Esophagus (tissue), 2 donors: ENCODE data around the gene LPAR2. TPM values are rescaled to one million over a fixed set of nuclear protein-coding genes. Genes with fewer than 3 reads are reported as not detected.
"Not testable (repeated sequence)": the region's sequence is repeated elsewhere in the genome, so short reads cannot be mapped to it uniquely, and the experiment has no call there.

Source experiments
- H3K27ac ChIP-seq, 2 donors: one replicate each; pipeline ENCODE4 v1.5.1; 2013; ENCODE audit warnings: low read depth in 2 of 2, mild to moderate bottlenecking in 2 of 2, inconsistent platforms in 1 of 2, low read length in 1 of 2, moderate library complexity in 1 of 2
- H3K27me3 ChIP-seq, 2 donors: one replicate each; pipeline ENCODE4 v1.6.1; 2013; ENCODE audit warnings: low read length in 2 of 2, control low read depth in 1 of 2, mild to moderate bottlenecking in 1 of 2; ENCODE audit not compliant: insufficient read depth in 2 of 2, control insufficient read depth in 1 of 2
- H3K36me3 ChIP-seq, 2 donors: one replicate each; pipeline ENCODE4 v1.6.1; 2013; ENCODE audit warnings: low read length in 1 of 2; ENCODE audit not compliant: control insufficient read depth in 2 of 2, insufficient read depth in 2 of 2
- H3K4me1 ChIP-seq, 2 donors: one replicate each; pipeline ENCODE4 v1.6.1; 2013; ENCODE audit warnings: low read length in 1 of 2; ENCODE audit not compliant: control insufficient read depth in 2 of 2, insufficient read depth in 2 of 2
- H3K4me3 ChIP-seq, 2 donors: one replicate each; pipeline ENCODE4 v1.5.1; 2013; ENCODE audit warnings: low read length in 2 of 2, mild to moderate bottlenecking in 2 of 2, low read depth in 1 of 2, moderate library complexity in 1 of 2
- H3K9me3 ChIP-seq, 2 donors: one replicate each; pipeline ENCODE4 v1.6.1; 2013; ENCODE audit warnings: mild to moderate bottlenecking in 2 of 2, low read depth in 1 of 2, low read length in 1 of 2, moderate library complexity in 1 of 2; ENCODE audit not compliant: control insufficient read depth in 2 of 2, insufficient read depth in 1 of 2
- WGBS, 2 donors: extraction: QIAGEN DNeasy Blood & Tissue Kit; methylation state at CpG; one replicate each; pipeline ENCODE4 v1.1.7; 2013; 5-methylcytosine and 5-hydroxymethylcytosine counted together
- polyA plus RNA-seq, 2 donors: library from polyadenylated mRNA; stranded (reverse); fragments of 200-250 nt; gene quantifications; one replicate each; pipeline ENCODE4 v1.2.3, GENCODE V29; 2013
- donor health status: healthy with polysubstance abuse.
- donor health status: Bipolar disorder and iron deficiency.

The LPAR2 gene
- polyA plus RNA-seq, result 10 to 100 TPM in 1 of 2 donors, 1 to 10 TPM in 1; 8.3 to 10.3 TPM

DNA sequence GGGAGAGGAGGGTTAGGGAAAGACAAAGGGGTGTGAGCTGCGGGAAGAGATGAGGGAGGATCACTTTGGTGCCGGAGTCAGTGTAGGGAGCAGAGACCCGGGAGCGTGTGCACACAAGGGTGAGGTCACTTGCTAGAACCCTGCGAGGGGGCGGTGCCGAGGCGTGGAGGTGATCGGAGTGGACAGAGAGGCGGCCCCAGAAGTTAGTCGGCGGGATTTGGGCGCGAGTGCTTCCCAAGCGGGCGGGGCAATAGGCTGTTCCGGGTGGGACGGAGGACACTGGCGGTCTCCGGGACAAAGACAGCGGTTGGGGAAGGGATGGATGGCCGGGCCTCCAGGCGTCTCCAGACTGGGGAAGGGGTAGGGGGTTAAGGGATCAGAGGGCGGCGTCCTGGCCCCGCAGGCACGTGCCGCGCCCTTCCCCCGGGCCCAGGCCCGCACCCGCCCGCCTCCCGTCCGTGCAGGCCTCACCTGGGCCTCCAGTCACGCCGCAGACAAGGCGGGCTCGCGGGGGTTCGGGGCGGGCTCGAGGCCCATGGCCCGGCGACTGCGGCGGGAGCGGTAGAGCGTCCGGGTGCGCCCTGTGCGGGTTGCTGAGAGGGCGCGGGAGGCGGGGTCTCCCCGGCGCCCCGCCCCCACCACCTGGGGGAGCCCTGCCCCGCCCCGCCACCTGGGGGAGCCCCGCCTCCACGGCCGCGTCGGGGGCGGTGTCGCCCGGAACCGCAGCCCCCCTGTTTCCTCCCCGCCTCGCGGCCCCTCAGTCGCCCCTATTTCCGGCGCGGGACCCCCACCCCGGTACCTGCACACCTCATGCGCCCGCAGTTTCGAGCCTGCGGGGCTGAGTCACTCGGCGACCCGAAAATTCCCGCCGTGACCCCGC, at the start of gene LPAR2:
Gene LPAR2, minus strand, starts transcription at position 600 of the 880 bp plus-strand sequence. CDS start 945 bp downstream, outside the sequence.
- H3K4me1 ChIP-seq, result peaks cover 0 to 7% of the 10 kb centered on the region in 2 donors
- peaks cover 0 to 14% of the 10 kb centered on the region in 2 donors for H3K36me3 ChIP-seq
- 1 to 2% methylated on average over 43 to 87 of the region's 87 CpGs for WGBS, 2 donors
- no peaks in the 10 kb centered on the region for H3K9me3 ChIP-seq
- peak within 1 kb of the TSS; percentile 60 to 67 for H3K4me3 ChIP-seq
- peak within 1 kb of the TSS; percentile 77 to 87 for H3K27ac ChIP-seq
- H3K27me3 ChIP-seq, result no peaks in the 10 kb centered on the region

DNA sequence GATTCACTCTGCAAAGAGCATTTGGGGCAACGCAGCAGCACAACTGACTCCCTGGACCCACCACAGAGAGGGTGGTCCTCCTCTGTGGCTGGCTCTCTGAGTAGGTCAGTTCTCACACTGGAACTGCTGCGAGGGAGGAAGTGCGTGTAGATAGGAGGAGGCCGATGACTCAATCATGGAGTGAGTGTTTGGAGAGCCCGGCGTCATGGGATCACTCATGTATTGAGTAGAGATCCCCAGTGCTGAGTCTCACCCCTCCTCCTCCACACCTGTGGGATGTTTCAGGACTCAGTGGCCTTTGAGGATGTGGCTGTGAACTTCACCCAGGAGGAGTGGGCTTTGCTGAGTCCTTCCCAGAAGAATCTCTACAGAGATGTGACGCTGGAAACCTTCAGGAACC, 49.6 kb upstream of the LPAR2 start:
- H3K9me3 ChIP-seq, result peaks cover 2 to 22% of the 10 kb centered on the region in 2 donors
- H3K36me3 ChIP-seq, result peaks cover 16 to 23% of the 10 kb centered on the region in 2 donors
- H3K27ac ChIP-seq, result no peak overlapping the region
- H3K4me1 ChIP-seq, result no peaks in the 10 kb centered on the region
- H3K27me3 ChIP-seq, result no peaks in the 10 kb centered on the region
- no peak overlapping the region for H3K4me3 ChIP-seq
- 96 to 97% methylated on average over 7 of the region's 7 CpGs for WGBS, 2 donors

DNA sequence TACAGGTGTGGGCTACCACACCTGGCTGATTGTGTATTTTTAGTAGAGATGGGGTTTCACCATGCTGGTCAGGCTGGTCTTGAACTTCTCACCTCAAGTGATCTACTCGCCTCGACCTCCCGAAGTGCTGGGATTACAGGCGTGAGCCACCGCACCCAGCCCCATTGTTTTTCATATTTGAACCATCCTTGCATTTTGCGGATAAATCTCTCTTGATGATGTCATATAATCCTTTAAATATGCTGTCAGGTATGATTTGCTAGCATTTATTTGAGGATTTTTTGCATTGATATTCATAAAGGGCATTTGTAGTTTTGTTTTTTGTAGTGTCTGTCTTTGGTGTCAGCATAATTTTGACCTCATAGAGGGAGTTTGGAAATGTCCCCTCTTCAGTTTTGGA, 46.3 kb upstream of the LPAR2 start:
- 91 to 94% methylated on average over 6 of the region's 6 CpGs for WGBS, 2 donors

DNA sequence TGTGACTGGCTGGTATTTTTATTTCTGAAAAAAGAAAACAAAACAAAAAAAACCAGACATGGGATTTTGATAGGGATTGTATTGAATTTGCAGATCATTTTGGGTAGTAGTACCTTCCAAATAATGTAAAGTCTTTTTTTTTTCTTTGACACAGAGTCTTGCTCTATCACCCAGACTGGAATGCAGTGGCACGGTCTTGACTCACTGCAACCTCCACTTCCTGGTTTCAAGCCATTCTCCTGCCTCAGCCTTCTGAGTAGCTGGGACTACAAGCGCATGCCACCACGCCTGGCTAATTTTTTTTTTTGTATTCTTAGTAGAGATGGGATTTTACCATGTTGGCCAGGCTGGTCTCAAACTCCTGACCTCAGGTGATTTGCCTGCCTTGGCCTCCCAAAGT, 44.8 kb upstream of the LPAR2 start:
- WGBS, 2 donors, result 89 to 90% methylated on average over 3 of the region's 3 CpGs

More for the DNA sequence above, 46.3 kb upstream of the LPAR2 start:
- Histone ChIP-seq H3K9me3 (peaks cover 0 to 13% of the 10 kb centered on the region in 2 donors), H3K36me3 (peaks cover 15% of the 10 kb centered on the region in 2 donors), H3K27ac (no peak overlapping the region), H3K4me3 (no peak overlapping the region), H3K27me3 (no peaks in the 10 kb centered on the region), H3K4me1 (peaks cover 2 to 3% of the 10 kb centered on the region in 2 donors)

DNA sequence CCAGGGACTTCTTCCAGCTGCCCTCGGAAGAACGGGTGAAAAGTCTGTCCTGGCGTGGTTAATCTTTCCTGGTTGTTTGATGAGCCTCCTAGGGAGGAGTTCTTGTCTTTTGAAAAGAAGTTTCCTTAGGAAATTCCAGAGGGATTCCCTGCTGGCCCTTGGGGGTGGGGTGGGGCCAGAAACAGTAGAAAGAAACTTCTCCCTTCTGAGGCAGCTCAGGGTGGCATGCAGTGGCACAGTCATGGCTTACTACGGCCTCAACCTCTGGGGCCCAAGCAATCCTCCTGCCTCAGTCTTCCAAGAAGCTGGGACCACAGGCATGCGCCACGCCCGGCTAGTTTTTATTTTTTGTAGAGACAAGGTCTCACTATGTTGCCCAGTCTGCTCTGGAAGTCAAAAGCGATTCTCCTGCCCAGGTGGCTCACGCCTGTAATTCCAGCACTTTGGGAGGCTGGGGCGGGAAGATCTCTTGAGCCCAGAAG, 42.1 kb upstream of the LPAR2 start:
- Histone ChIP-seq H3K27ac (peak overlapping the region in 1 of 2 donors; percentile 22), H3K9me3 (no peaks in the 10 kb centered on the region), H3K27me3 (no peaks in the 10 kb centered on the region), H3K36me3 (no peaks in the 10 kb centered on the region), H3K4me3 (peak overlapping the region; percentile 84 to 92), H3K4me1 (peaks cover 2 to 3% of the 10 kb centered on the region in 2 donors)
- WGBS, 2 donors, result 69 to 73% methylated on average over 10 of the region's 10 CpGs

More for the DNA sequence above, 44.8 kb upstream of the LPAR2 start:
- no peaks in the 10 kb centered on the region for H3K27me3 ChIP-seq
- H3K27ac ChIP-seq, result no peak overlapping the region
- peaks cover 6 to 10% of the 10 kb centered on the region in 2 donors for H3K36me3 ChIP-seq
- peaks cover 0 to 8% of the 10 kb centered on the region in 2 donors for H3K9me3 ChIP-seq
- H3K4me3 ChIP-seq, result no peak overlapping the region
- H3K4me1 ChIP-seq, result peaks cover 2 to 3% of the 10 kb centered on the region in 2 donors

DNA sequence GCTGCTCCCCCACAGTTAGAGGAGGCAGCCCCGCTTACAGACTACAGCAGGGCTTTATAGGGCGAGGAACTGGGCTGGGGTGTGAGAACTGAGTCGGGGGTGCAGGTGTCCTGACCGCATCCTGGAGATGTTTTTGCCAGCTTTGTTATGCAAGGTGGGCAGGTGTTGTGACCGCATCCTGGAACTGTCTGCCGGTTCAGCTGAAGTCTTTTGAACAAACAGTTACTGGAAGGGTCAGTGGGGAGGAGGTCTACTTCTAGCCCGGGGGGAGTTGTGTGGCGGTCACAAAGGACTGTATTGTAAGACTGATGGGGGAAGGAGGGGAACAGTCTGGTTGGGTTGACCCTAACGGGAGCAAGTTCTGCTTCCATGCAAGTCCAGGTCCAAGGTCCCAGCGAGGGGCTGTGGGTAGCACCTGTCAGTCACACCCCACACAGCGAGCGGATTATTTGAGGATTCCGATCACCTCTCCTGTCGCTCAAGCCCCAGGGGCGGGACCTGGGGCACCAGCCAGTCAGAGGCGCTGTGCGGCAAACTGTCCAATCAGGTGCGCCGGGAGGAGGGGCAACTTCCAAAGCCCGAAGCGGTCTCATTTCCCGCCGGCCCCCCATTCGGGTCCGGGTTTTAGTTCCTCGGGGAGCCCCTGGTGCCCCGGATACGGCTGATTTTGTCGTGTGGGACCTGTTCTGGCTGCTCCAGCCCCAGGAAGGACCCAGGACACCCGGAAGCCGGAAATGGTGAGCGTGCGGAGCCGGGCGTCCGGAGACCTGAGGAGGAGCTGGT, 40.4 kb upstream of the LPAR2 start, which contains the start of gene ZNF101:
Gene ZNF101, plus strand, starts transcription at position 610 of the 783 bp plus-strand sequence. Its CDS starts 125 bp downstream, at position 735.
- Histone ChIP-seq H3K27me3 (no peaks in the 10 kb centered on the region), H3K27ac (peak within 1 kb of the TSS; percentile 92 to 93), H3K9me3 (no peaks in the 10 kb centered on the region), H3K36me3 (no peaks in the 10 kb centered on the region), H3K4me1 (peaks cover 2 to 3% of the 10 kb centered on the region in 2 donors), H3K4me3 (peak within 1 kb of the TSS; percentile 84 to 92)
- WGBS, 2 donors, result 6% methylated on average over 29 to 36 of the region's 36 CpGs

DNA sequence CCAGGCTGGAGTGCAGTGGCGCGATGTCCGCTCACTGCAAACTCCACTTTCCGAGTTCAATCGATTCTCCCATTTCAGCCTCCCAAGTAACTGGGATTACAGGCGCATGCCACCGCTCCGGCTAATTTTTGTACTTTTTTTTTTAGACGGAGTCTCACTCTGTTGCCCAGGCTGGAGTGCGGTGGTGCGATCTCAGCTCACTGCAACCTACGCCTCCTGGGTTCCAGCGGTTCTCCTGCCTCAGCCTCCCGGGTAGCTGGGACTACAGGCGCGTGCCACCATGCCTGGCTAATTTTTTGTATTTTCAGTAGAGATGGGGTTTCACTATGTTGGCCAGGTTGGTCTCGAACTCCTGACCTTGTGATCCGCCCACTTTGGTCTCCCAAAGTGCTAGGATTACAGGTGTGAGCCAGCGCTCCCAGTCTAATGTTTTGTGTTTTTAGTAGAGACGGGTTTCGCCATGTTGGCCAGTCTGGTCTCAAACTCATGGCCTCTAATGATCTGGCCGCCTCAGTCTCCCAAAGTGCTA, 37.5 kb upstream of the LPAR2 start:
- not testable (repeated sequence) for H3K36me3 ChIP-seq, H3K27me3 ChIP-seq, H3K27ac ChIP-seq, H3K4me1 ChIP-seq, H3K4me3 ChIP-seq, H3K9me3 ChIP-seq
- 97 to 99% methylated on average over 22 of the region's 22 CpGs for WGBS, 2 donors

DNA sequence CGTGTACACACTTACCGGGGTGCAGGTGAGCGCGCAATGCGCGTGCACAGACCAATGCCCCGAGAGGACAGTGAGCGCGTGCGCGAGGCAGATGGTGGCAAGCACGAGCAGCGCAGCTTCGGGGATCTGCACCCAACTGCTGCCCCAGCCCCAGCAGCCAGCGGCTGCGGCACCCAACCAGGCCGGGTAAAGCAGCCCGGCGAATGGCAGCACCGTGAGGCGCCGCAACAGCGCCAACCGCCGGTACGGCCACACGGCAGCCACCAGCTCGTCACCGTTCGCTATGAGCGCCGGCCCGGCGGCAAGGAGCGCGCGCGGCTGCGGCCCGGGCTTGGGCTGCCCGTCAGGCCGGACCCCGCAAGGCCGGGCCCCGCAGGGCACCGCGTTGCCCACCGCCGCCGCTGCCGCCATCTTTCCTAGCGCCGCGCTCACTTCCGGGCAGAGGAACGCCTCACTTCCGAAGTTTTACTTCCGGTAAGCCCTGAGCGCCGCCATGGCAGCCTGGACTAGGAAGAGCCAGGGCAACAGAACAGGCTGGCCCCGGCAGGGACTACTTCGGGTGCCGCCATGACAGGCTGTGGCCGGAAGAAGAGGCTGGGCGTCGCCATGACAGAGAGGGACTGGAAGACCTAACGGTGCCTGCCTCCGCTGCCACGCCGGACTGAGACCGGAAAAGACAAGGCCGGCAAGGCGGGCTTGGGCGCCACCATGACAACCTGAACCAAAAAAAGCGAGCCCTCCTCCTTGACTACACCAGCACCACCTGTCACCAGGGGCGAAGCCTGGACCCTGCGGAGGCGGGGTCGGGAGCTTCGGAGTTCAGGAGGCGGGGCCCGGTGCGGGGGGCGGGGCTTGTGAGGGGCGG, 35.5 kb upstream of the LPAR2 start, which contains the start of gene ATP13A1:
Gene ATP13A1, minus strand, starts transcription at position 421 of the 865 bp plus-strand sequence. Its CDS starts 10 bp downstream, at position 411.
- Histone ChIP-seq H3K27me3 (no peaks in the 10 kb centered on the region), H3K9me3 (no peaks in the 10 kb centered on the region), H3K4me3 (peak within 1 kb of the TSS; percentile 83 to 85), H3K4me1 (peaks cover 4 to 17% of the 10 kb centered on the region in 2 donors), H3K27ac (peak within 1 kb of the TSS; percentile 91 to 98), H3K36me3 (peaks cover 0 to 10% of the 10 kb centered on the region in 2 donors)
- WGBS, 2 donors, result 0% methylated on average over 77 to 85 of the region's 85 CpGs
